PC-3 (cell line): ENCODE measurements around the gene TUBGCP2.

ENCODE experiments used
- EZH2 ChIP-seq: fragments of 300-600 bp; sonication (generic); IDR thresholded peaks from one replicate; pipeline ENCODE4 v1.6.1; 2017; ENCODE audit warnings: antibody characterized with exemption, mild to moderate bottlenecking, low read length; ENCODE audit not compliant: unreplicated experiment
- TF ChIP-seq, protein P1 (sequence below): fragments of 300-600 bp; sonication (generic); conservative IDR thresholded peaks from 2 replicates; pipeline ENCODE4 v1.5.1; 2017; ENCODE audit warnings: antibody characterized with exemption, low read depth, mild to moderate bottlenecking, low read length

DNA sequence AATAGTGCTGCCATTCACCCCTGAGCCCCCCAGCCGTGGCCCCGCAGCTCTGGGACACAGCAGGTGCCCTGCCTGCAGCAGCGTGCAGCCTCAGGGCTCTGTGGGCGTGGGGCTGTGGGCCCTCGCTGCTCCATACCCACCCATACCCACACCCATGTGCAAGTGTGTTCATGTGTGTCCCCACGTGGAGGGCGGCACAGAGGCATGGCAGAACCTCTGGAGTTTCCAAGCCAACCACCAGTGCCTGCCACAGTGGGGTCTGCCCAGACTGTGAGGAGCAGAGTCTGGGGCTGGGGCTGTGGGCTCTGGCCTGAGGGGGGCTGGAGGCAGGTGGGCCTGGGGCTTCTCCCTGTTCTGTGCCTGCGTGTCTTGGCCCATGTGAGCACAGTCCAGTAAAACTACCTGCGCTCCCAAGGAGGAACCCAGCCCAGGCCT is 40.9 kb upstream of the TUBGCP2 start:
- no peak for TF ChIP-seq EZH2
- TF ChIP-seq, protein P1, sequence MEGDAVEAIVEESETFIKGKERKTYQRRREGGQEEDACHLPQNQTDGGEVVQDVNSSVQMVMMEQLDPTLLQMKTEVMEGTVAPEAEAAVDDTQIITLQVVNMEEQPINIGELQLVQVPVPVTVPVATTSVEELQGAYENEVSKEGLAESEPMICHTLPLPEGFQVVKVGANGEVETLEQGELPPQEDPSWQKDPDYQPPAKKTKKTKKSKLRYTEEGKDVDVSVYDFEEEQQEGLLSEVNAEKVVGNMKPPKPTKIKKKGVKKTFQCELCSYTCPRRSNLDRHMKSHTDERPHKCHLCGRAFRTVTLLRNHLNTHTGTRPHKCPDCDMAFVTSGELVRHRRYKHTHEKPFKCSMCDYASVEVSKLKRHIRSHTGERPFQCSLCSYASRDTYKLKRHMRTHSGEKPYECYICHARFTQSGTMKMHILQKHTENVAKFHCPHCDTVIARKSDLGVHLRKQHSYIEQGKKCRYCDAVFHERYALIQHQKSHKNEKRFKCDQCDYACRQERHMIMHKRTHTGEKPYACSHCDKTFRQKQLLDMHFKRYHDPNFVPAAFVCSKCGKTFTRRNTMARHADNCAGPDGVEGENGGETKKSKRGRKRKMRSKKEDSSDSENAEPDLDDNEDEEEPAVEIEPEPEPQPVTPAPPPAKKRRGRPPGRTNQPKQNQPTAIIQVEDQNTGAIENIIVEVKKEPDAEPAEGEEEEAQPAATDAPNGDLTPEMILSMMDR, result no peak
